Activated CD4-positive, alpha-beta T cell treated with anti-CD3 and anti-CD28 coated beads, Interleukin-2, Interleukin-6, amounts not matched to agents 100 ng/mL and 50 ng/mL, durations not matched to agents 16 hours and 8 hours (primary cell): ENCODE data around the gene ZNF284.
"Not testable (repeated sequence)": the region's sequence is repeated elsewhere in the genome, so short reads cannot be mapped to it uniquely, and the experiment has no call there.

Source experiments
- DNase-seq: peaks from one replicate; pipeline ENCODE4 v3.0.0-alpha.2; 2020

The ZNF284 gene

GRCh38 chr19:44112802-44113137, 40.8 kb downstream of the ZNF284 start:
- no peak for DNase-seq

GRCh38 chr19:44113138-44113783, 41.3 kb downstream of the ZNF284 start, which contains the start of gene ZNF225:
Gene ZNF225, plus strand, starts transcription at chr19:44113399. Its CDS starts 2,429 bp downstream, at chr19:44115828.
- peak; percentile 95 for DNase-seq

DNA sequence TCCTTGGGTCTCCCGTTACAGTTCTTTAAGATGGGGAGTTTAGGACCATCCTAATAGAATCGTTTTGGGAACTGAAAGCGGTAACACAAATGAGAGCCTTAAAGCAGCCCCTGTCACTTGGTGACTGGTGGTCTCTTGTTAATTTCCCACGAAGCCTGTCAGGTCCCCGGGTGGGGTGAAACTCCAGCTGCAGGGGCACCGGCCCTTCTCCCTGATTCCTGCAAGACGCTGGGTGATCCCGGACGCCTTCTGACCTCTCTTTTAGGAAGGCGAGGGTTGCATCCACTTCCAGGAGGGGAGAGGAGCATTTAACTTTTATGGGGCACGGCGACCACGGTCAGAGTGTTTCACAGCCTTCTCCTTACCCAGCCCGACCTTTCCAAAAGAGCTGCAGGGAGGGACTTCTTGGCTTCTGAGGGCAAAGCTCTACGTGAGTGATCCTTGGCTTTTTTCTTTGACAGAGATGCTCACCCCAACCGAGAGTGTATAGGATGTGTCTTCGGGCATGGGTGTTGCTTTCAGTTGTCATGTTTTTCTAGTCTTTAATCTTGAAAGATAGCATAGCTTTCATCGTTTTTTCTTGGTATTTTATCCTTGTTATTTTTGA, 41.9 kb downstream of the ZNF284 start:
- DNase-seq, result peak; percentile 3

- not testable (repeated sequence) for DNase-seq
These were observed 49.2 kb downstream of the ZNF284 start for GRCh38 chr19:44121162-44121561.

GRCh38 chr19:44131955-44132354, 60.0 kb downstream of the ZNF284 start:
- no peak for DNase-seq
